ENCODE data around the gene VWA5A. TPM values are rescaled to one million over a fixed set of nuclear protein-coding genes. Genes with fewer than 3 reads are reported as not detected.

The VWA5A gene, protein sequence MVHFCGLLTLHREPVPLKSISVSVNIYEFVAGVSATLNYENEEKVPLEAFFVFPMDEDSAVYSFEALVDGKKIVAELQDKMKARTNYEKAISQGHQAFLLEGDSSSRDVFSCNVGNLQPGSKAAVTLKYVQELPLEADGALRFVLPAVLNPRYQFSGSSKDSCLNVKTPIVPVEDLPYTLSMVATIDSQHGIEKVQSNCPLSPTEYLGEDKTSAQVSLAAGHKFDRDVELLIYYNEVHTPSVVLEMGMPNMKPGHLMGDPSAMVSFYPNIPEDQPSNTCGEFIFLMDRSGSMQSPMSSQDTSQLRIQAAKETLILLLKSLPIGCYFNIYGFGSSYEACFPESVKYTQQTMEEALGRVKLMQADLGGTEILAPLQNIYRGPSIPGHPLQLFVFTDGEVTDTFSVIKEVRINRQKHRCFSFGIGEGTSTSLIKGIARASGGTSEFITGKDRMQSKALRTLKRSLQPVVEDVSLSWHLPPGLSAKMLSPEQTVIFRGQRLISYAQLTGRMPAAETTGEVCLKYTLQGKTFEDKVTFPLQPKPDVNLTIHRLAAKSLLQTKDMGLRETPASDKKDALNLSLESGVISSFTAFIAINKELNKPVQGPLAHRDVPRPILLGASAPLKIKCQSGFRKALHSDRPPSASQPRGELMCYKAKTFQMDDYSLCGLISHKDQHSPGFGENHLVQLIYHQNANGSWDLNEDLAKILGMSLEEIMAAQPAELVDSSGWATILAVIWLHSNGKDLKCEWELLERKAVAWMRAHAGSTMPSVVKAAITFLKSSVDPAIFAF
- 6.5 and 6.8 TPM in 2 replicates for total RNA-seq

GRCh38 chr11:124114942-124115781 lies at the start of gene VWA5A:
VWA5A (plus strand) TSS chr11:124115450; CDS start chr11:124117512, 2,062 bp downstream.
- intact Hi-C loops (cut with micrococcal nuclease), result loop anchor here (1.0 to 5.0 kb wide), 2 partner anchors 44 to 373 kb away; partner anchors contain the start of gene ZNF202
- Mint-ChIP-seq H3K36me3 (ENCODE audit: low read depth) (peaks cover 16% of the 10 kb centered on the region), H3K9me3 (no peaks in the 10 kb centered on the region), H3K4me1 (peaks cover 24% of the 10 kb centered on the region), H3K27me3 (peaks cover 12% of the 10 kb centered on the region), H3K27ac (peak within 1 kb of the TSS; percentile 86), H3K4me3 (peak within 1 kb of the TSS; percentile 86)
- DNase-seq, result peak; percentile 93

DNA sequence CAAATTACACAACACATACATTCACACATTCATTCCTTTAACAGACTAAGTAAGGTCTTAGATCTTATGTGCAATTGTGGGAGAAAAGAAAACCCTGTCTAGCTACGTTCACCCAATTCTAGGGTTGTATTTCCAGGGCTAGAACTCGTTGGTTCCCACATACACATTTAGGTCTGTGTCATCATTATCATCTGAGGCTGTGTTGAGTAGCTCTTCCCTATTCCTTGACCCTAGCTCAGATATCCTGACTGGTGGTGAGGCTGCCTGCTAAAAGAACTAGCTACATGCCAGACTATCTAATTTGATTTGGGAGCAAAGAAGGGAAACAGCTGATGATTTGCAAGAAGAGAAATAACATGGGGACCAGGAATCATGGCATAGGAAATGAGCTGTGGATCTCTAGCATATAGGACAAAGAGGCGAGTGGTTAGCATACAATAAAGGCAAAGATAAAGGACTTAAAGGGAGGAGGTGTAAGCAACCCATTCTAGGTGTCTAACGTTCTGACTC lies 46.6 kb upstream of the VWA5A start:
- Mint-ChIP-seq H3K9me3 (no peaks in the 10 kb centered on the region), H3K4me3 (no peak overlapping the region), H3K27me3 (peaks cover 28% of the 10 kb centered on the region), H3K27ac (no peak overlapping the region), H3K36me3 (ENCODE audit: low read depth) (no peaks in the 10 kb centered on the region), H3K4me1 (peaks cover 16% of the 10 kb centered on the region)
- intact Hi-C loops (cut with micrococcal nuclease), result loop anchor here (10.0 kb wide), 1 partner anchor 314 kb away; the partner anchor contains the start of gene OR6X1
- DNase-seq, result no peak

DNA sequence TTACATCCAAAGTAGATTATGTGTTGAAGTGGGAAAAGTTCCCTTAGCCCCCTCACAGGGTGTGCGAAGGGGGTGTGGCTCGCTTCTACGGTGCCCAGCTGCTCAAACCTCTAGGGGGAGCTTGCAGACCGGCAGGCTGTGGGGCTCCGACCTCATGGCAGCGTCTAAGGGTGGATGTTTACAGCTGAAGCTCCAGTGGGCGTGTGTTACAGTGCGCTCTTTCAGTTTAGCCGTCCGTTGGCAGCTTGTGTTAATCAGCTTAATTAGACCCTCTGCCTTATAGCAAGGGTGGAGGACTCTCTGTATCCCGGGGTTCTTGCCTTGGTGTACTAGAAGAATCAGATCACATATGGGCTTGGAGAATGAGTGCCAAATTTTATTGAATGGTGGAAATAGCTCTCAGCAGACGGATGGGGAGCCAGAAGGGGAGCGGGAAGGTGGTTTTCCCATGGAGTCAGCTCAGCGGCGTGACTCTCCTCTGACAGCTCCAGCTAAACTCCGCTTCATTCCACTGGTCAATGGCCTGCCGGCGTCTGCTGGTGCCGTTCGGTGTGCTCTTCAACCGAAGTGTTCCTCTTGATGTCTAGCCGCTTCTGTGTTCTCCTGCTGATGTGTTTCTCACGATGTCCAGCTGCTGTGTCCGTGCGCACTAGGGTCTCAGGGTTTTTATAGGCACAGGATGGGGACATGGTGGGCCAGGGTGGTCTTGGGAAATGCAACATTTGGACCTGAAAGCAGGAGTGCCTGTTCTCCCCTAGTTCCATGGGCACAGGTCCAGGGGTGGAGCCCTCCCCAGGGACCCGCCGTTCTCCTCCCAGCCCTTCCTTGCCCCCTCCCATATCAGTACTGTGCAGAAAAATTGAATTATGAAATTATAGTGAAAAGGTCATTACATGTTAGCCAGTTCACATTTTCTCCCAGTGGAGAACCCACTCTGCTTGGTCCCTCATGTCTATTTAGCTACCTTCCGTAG lies 45.5 kb upstream of the VWA5A start:
- intact Hi-C loops (cut with micrococcal nuclease), result loop anchor here (5.0 to 10.0 kb wide), 2 partner anchors 208 to 315 kb away; partner anchors contain the start of gene OR6X1
- Mint-ChIP-seq H3K4me1 (peaks cover 16% of the 10 kb centered on the region), H3K4me3 (peak overlapping the region; percentile 60)

DNA sequence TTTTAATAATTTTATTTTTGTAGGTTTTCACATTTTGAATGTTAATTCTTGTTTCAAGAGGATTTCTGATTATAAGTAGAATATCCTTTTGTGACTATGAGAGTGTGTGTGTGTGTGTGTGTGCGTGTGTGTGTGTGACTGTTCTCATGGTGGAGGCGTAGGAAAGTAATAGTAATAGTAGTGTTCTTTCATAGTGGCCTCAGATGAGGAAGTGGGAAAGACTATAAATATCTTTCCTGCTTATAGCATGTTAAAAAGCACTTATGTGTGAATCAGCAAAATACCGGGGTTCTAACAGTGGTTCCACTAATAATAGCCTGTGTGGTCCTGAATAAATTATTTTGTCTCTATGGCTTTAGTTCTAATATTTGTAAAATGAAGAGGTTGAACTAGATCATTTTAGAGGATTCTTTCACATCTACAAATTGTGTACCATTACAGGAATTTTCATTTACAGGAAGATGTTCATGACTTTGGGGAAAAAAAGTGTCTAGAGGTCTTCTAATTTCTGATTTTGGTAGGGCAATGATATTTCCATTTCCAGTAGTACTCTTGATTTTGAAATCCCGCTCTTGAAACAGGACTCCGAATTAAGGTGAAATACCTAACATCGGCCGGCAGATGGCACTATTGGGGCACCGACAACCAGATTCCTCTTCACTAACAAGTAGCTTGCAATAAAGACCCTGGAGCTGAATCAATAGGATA lies 44.2 kb upstream of the VWA5A start:
- Mint-ChIP-seq H3K36me3 (ENCODE audit: low read depth) (no peaks in the 10 kb centered on the region), H3K4me3 (peak overlapping the region; percentile 47), H3K9me3 (no peaks in the 10 kb centered on the region), H3K27ac (no peak overlapping the region), H3K27me3 (peaks cover 26% of the 10 kb centered on the region), H3K4me1 (peaks cover 16% of the 10 kb centered on the region)
- intact Hi-C loops (cut with micrococcal nuclease), result loop anchor here (1.0 to 5.0 kb wide), 3 partner anchors 44 to 206 kb away; partner anchors contain the start of gene VWA5A
- DNase-seq, result peak; percentile 88

More for the DNA sequence above, 45.5 kb upstream of the VWA5A start:
- peak; percentile 84 for DNase-seq
- no peaks in the 10 kb centered on the region for H3K9me3 Mint-ChIP-seq
- no peaks in the 10 kb centered on the region for H3K36me3 Mint-ChIP-seq (ENCODE audit: low read depth)
- H3K27me3 Mint-ChIP-seq, result peaks cover 28% of the 10 kb centered on the region
- H3K27ac Mint-ChIP-seq, result peak overlapping the region; percentile 3

DNA sequence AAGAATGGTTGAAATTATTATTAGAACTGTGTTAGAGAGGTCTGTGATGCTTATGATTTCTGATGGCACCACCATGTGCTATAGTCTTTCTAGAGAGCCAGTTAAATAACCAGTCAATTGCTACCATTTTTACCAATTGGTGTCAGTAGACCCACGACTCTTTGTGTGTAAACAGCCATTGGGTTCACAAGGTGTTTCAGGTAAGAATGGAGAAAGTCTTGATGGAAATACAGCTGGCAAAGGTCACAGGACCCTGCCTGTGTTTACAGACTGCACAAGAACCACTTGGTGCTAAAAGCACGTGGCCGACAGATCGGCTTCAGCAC lies 43.7 kb upstream of the VWA5A start:
- Mint-ChIP-seq H3K4me3 (no peak overlapping the region), H3K4me1 (peaks cover 20% of the 10 kb centered on the region)

DNA sequence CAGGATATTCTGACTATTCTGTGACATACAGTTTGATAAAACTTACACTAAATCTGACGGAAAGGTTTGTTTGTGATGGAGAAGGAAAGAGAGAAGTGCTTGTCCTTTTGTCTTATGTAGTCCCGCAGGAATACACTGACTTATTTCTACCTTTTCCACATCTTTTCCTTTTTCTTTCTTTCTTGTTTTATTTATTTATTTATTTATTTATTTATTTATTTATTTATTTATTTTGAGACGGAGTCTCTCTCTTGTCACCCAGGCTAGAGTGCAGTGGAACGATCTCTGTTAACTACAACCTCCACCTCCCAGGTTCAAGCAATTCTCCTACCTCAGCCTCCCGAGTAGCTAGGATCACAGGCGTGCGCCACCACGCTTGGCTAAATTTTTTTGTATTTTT lies 43.1 kb upstream of the VWA5A start:
- no peaks in the 10 kb centered on the region for H3K36me3 Mint-ChIP-seq (ENCODE audit: low read depth)
- H3K9me3 Mint-ChIP-seq, result no peaks in the 10 kb centered on the region
- H3K4me1 Mint-ChIP-seq, result peaks cover 23% of the 10 kb centered on the region
- intact Hi-C loops (cut with micrococcal nuclease), result loop anchor here (2.0 to 5.0 kb wide), 2 partner anchors 205 to 515 kb away; no protein-coding TSS in a partner anchor
- H3K27ac Mint-ChIP-seq, result no peak overlapping the region
- peaks cover 26% of the 10 kb centered on the region for H3K27me3 Mint-ChIP-seq
- H3K4me3 Mint-ChIP-seq, result no peak overlapping the region
- DNase-seq, result no peak

More for the DNA sequence above, 43.7 kb upstream of the VWA5A start:
- Mint-ChIP-seq H3K9me3 (no peaks in the 10 kb centered on the region), H3K27me3 (peaks cover 26% of the 10 kb centered on the region), H3K27ac (no peak overlapping the region), H3K36me3 (ENCODE audit: low read depth) (no peaks in the 10 kb centered on the region)
- intact Hi-C loops (cut with micrococcal nuclease), result loop anchor here (1.0 to 5.0 kb wide), 3 partner anchors 44 to 206 kb away; partner anchors contain the start of gene VWA5A
- DNase-seq, result no peak

DNA sequence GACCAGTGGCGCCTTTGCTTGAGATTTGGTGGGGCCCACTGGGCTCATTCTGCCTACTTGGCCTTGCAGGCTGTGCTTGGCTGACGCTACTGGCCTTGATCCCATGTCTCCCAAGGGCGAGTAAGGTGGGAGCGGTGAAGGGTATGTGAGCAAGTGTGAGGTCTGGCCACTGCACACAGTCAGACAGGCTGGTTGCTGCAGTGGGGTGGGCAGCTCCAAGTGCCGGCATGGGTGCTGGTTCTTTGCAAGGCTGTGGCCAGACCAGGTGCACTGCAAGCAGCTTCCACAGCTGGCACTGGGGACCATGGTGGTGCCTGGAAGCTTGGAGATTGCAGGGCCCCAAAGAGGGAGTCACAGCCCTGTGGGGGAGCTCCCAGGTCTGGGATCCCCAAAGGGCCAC lies 40.7 kb upstream of the VWA5A start:
- Mint-ChIP-seq H3K27me3 (peaks cover 21% of the 10 kb centered on the region), H3K9me3 (no peaks in the 10 kb centered on the region), H3K27ac (no peak overlapping the region), H3K36me3 (ENCODE audit: low read depth) (no peaks in the 10 kb centered on the region), H3K4me3 (no peak overlapping the region), H3K4me1 (peaks cover 19% of the 10 kb centered on the region)
- DNase-seq, result no peak
- intact Hi-C loops (cut with micrococcal nuclease), result loop anchor here (5.0 kb wide), 1 partner anchor 203 kb away; no protein-coding TSS in a partner anchor

DNA sequence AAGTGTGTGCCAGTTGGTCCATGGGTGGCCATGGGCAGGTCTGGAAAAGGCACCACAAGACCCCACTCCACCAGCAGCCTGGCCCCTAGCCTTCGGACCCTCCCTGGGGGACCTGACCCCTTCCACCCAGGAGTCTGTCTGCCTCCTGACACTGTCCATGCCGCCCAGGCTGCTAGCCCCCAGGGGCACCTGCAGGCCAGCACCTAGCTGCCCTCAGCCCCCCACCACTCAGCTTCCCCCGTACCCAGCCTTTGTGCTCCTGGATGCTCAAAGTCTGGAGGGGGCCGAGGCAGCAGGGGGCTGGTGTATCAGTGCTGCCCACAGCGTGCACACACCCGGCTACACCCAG lies 39.8 kb upstream of the VWA5A start:
- Mint-ChIP-seq H3K27me3 (peaks cover 21% of the 10 kb centered on the region), H3K4me1 (peaks cover 13% of the 10 kb centered on the region), H3K36me3 (ENCODE audit: low read depth) (no peaks in the 10 kb centered on the region), H3K27ac (no peak overlapping the region), H3K4me3 (no peak overlapping the region), H3K9me3 (no peaks in the 10 kb centered on the region)
- no peak for DNase-seq
- intact Hi-C loops (cut with micrococcal nuclease), result no loop called here

- peak overlapping the region; percentile 61 for H3K4me3 Mint-ChIP-seq
- H3K36me3 Mint-ChIP-seq (ENCODE audit: low read depth), result no peaks in the 10 kb centered on the region
- peaks cover 10% of the 10 kb centered on the region for H3K4me1 Mint-ChIP-seq
- peaks cover 21% of the 10 kb centered on the region for H3K27me3 Mint-ChIP-seq
- DNase-seq, result no peak
- H3K9me3 Mint-ChIP-seq, result no peaks in the 10 kb centered on the region
- intact Hi-C loops (cut with micrococcal nuclease), result no loop called here
- no peak overlapping the region for H3K27ac Mint-ChIP-seq
Measured at GRCh38 chr11:124075841-124076651, 39.2 kb upstream of the VWA5A start.

GRCh38 chr11:124077266-124077665 lies 38.0 kb upstream of the VWA5A start:
- Mint-ChIP-seq H3K4me1 (peaks cover 7% of the 10 kb centered on the region), H3K4me3 (no peak overlapping the region), H3K36me3 (ENCODE audit: low read depth) (no peaks in the 10 kb centered on the region), H3K27me3 (peaks cover 23% of the 10 kb centered on the region), H3K9me3 (no peaks in the 10 kb centered on the region), H3K27ac (no peak overlapping the region)
- intact Hi-C loops (cut with micrococcal nuclease), result no loop called here
- no peak for DNase-seq

DNA sequence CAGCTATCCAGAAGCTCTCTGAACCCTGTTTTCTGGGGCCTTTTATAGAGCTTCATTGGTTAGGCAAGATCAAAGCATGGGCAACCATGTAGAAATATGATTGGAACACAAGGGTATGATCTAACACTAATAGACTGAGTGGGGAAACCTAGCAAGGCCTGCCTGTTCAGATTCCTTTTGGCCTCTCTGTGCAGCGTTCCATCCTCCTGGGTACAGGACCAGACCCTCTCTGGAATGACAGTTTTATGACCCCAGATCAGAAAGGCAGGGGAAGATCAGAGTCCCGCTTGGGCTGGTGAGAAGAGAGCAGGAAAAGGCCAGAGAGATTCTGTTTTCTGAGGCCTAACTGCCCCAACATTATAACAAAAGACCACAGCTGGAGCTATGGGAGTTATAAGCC lies 36.7 kb upstream of the VWA5A start:
- intact Hi-C loops (cut with micrococcal nuclease), result no loop called here
- DNase-seq, result no peak
- H3K9me3 Mint-ChIP-seq, result no peaks in the 10 kb centered on the region
- peaks cover 28% of the 10 kb centered on the region for H3K27me3 Mint-ChIP-seq
- no peak overlapping the region for H3K27ac Mint-ChIP-seq
- H3K4me1 Mint-ChIP-seq, result peaks cover 7% of the 10 kb centered on the region
- H3K36me3 Mint-ChIP-seq (ENCODE audit: low read depth), result no peaks in the 10 kb centered on the region
- no peak overlapping the region for H3K4me3 Mint-ChIP-seq

Measured in activated CD4-positive, alpha-beta T cell treated with anti-CD3 and anti-CD28 coated beads, Interleukin-2, amount 10 ng/mL, durations not matched to agents 24 days and 14 days (primary cell).